Gastrocnemius medialis (tissue), 4 donors: ENCODE measurements around the gene GNAO1. TPM values are rescaled to one million over a fixed set of nuclear protein-coding genes. Genes with fewer than 3 reads are reported as not detected.

Source experiments
- ATAC-seq, 2 donors: fragments of 150-250 bp; one replicate each; pipeline ENCODE4 v1.9.1; 2016
- DNase-seq, 2 donors: peaks; one replicate each; pipeline ENCODE4 v3.0.0-alpha.2; 2019
- H3K27ac ChIP-seq, 4 donors: fragments of 200-600 bp; sonication (generic); 1 replicate in 1 of 4; 2 replicates in 3 of 4; pipeline ENCODE4 v1.5.1; 2016 to 2018; ENCODE audit warnings: mild to moderate bottlenecking in 2 of 4, moderate library complexity in 1 of 4
- H3K27me3 ChIP-seq, 3 donors: fragments of 200-600 bp; sonication (generic) in 2 of 3; 1 replicate in 1 of 3; 2 replicates in 2 of 3; pipeline versions ENCODE4 v1.5.1 to v1.6.0; 2016 to 2019; ENCODE audit warnings: mild to moderate bottlenecking in 1 of 3, moderate library complexity in 1 of 3
- H3K36me3 ChIP-seq, 2 donors: fragments of 200-600 bp; sonication (generic) in 1 of 2; one replicate each; pipeline ENCODE4 v1.5.1; 2017 to 2018
- H3K4me1 ChIP-seq, 2 donors: fragments of 200-600 bp; sonication (generic) in 1 of 2; one replicate each; pipeline ENCODE4 v1.5.1; 2016 to 2017; ENCODE audit warnings: mild to moderate bottlenecking in 2 of 2
- H3K4me3 ChIP-seq, 4 donors: fragments of 200-600 bp; sonication (generic) in 3 of 4; 1 replicate in 1 of 4; 2 replicates in 3 of 4; pipeline ENCODE4 v1.5.1; 2016 to 2019; ENCODE audit warnings: mild to moderate bottlenecking in 2 of 4
- H3K9me3 ChIP-seq, 3 donors: fragments of 200-600 bp; sonication (generic) in 2 of 3; 1 replicate in 1 of 3; 2 replicates in 2 of 3; pipeline ENCODE4 v1.5.1; 2016 to 2019
- POLR2A ChIP-seq, 2 donors: fragments of 450-650 bp; IDR thresholded peaks; one replicate each; pipeline ENCODE4 v1.6.1; 2017; ENCODE audit warnings: antibody characterized with exemption in 2 of 2, mild to moderate bottlenecking in 2 of 2, moderate library complexity in 2 of 2
- in situ Hi-C, 4 donors: fragments of 200-750 bp; cut with MboI; loops; one replicate each; pipeline versions ENCODE4 v1.15.0 to v1.8.0; 2017; ENCODE audit warnings: low sequenced_read_pairs in 4 of 4
- intact Hi-C: fragments of 100-400 bp; cut with DNase I; formaldehyde crosslinking; loops from one replicate; pipeline ENCODE4 v1.15.1; 2023; ENCODE audit warnings: low total_unique reads
- total RNA-seq, 4 donors: library from RNA; depleted of rRNA; stranded (reverse); fragments of >200 nt; gene quantifications; one replicate each; pipeline versions ENCODE4 v1.1.0 to v1.2.3, GENCODE V29; 2016
- TF ChIP-seq, protein P1 (sequence below), 5 experiments: fragments of 450-650 bp in 3 of 5; fragments of 200-600 bp in 2 of 5; sonication (generic) in 2 of 5; IDR thresholded peaks in 4 of 5; conservative IDR thresholded peaks in 1 of 5; 1 replicate in 4 of 5; 2 replicates in 1 of 5; pipeline ENCODE4 v1.5.1; 2016 to 2019; ENCODE audit warnings: antibody characterized with exemption in 5 of 5, mild to moderate bottlenecking in 3 of 5, moderate library complexity in 3 of 5

GNAO1 gene
- total RNA-seq, 4 donors from 2014 or later, result 0.25 to 2.0 (median 0.79) TPM

DNA sequence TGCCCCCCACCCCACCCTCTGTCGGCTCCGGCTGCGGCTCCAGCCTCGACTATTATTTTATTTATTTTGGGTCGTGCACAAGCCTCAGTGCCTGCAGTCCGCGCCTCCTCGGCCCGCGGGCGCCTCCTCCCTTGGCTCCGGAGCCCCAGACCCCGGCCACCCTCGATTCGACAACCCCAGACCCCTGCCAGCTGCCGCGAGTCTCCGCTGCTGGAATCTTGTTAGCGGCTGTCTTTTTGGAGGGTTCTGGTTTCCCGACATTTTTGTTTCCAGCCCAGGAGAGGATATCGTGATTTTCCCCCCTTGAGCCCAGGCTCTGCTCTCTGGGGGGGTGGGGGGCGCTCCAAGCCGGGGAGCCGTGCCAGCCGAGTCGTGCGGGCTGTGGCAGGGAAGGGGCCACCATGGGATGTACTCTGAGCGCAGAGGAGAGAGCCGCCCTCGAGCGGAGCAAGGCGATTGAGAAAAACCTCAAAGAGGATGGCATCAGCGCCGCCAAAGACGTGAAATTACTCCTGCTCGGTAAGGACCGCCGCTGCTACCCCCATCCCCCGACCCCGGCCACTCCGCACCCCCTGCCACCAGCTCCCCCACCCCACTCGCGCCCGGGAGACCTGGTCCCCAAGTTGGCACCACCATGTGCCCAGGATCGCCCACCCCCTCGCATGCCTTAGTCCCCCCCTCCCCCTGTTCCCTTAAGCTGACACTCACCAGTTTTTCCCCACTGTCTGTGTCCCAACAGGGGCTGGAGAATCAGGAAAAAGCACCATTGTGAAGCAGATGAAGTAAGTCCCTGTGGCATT lies 746 bp downstream of the GNAO1 start:
- intact Hi-C loops (no loop called here), in situ Hi-C loops (no loop called here)
- H3K27me3 ChIP-seq, result peaks cover 34 to 43% (median 36%) of the 10 kb centered on the region in 3 donors
- peaks cover 8 to 14% of the 10 kb centered on the region in 2 donors for H3K4me1 ChIP-seq
- DNase-seq (no peak), ATAC-seq (no peak)
- TF ChIP-seq POLR2A (IDR thresholded peaks at IDR 0.05), result no peak
- no peaks in the 10 kb centered on the region for H3K9me3 ChIP-seq
- peak overlapping the region; percentile 50 to 77 (median 68) for H3K27ac ChIP-seq
- H3K36me3 ChIP-seq, result no peaks in the 10 kb centered on the region
- H3K4me3 ChIP-seq, result peak overlapping the region; percentile 46 to 80 (median 66)

DNA sequence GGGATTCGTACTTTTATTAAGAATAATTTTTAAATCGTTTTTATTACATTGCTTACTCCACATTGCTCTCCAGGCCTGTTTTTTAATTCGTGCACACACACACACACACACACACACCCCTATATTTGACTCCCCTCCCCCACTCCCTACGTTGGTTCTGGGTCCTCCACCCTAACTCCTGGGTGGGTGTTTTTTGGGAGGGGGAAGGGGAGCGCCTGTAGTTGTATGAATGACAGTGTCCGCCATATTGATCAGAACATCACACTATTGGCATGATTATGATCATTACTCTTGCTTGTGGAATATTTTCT lies 1.3 kb downstream of the GNAO1 start:
- in situ Hi-C loops (no loop called here), intact Hi-C loops (no loop called here)
- Histone ChIP-seq H3K9me3 (no peaks in the 10 kb centered on the region), H3K27me3 (peaks cover 34 to 43% (median 36%) of the 10 kb centered on the region in 3 donors), H3K4me1 (peaks cover 8 to 14% of the 10 kb centered on the region in 2 donors), H3K36me3 (no peaks in the 10 kb centered on the region), H3K27ac (no peak overlapping the region), H3K4me3 (peak overlapping the region in 1 of 4 donors; percentile 61)
- TF ChIP-seq POLR2A (IDR thresholded peaks at IDR 0.05), result no peak
- DNase-seq (no peak), ATAC-seq (no peak)

DNA sequence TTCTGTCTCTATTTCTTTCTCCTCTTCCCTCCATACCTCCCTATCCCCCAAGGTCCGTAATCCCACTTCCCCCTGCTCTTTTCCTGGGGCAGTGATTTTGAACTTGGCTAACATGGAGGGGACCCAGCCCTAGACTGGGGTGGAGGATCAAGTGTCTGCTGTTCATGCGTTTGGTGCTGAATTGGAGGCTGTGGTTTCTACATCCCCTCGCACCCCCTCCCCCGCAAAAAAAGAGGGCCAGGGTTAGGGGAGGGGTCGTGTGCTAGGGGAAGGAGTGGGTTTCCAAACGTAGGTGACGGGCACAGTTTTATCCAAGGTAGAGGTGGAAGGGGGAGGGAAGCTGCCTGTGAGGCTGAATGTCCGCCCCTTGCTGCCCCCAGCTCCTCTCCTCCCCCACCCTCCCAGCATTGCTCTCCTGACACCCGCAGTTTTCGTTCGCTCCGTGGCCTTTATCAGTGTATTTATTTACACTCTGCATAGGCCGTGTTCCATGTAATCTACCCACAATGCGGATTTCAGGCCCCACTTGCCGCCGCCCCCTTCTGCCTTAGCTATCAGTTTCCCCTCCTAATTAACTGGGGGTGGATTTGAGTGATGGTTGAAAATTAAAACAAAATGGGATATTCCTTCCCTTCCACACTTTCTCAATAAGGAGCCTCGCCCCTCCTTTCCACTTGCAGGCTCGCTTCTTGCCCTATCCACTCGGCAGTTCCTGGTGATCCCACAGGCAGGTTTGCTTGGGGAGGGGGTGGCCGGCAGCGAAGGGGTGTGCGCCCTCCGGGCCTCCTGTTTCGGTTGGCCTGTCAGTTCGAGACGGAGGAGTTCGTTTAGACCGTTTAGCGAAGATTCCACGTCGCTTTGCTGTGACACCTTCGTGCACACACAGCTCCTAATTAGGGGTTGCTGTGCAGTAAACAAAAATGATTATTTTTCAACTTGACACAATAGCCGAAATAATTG lies 2.0 kb downstream of the GNAO1 start:
- no peaks in the 10 kb centered on the region for H3K9me3 ChIP-seq
- H3K4me3 ChIP-seq, result peak overlapping the region in 1 of 4 donors; percentile 22
- H3K27me3 ChIP-seq, result peaks cover 34 to 43% (median 36%) of the 10 kb centered on the region in 3 donors
- intact Hi-C loops, result no loop called here
- in situ Hi-C loops, result no loop called here
- H3K4me1 ChIP-seq, result peaks cover 8 to 14% of the 10 kb centered on the region in 2 donors
- ATAC-seq, result no peak
- TF ChIP-seq, protein P1, sequence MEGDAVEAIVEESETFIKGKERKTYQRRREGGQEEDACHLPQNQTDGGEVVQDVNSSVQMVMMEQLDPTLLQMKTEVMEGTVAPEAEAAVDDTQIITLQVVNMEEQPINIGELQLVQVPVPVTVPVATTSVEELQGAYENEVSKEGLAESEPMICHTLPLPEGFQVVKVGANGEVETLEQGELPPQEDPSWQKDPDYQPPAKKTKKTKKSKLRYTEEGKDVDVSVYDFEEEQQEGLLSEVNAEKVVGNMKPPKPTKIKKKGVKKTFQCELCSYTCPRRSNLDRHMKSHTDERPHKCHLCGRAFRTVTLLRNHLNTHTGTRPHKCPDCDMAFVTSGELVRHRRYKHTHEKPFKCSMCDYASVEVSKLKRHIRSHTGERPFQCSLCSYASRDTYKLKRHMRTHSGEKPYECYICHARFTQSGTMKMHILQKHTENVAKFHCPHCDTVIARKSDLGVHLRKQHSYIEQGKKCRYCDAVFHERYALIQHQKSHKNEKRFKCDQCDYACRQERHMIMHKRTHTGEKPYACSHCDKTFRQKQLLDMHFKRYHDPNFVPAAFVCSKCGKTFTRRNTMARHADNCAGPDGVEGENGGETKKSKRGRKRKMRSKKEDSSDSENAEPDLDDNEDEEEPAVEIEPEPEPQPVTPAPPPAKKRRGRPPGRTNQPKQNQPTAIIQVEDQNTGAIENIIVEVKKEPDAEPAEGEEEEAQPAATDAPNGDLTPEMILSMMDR (IDR thresholded peaks at IDR 0.05 in 4 of 5, conservative IDR thresholded peaks at IDR 0.05 in 1 of 5), result no peak
- no peak for TF ChIP-seq POLR2A (IDR thresholded peaks at IDR 0.05)
- DNase-seq, result no peak
- no peaks in the 10 kb centered on the region for H3K36me3 ChIP-seq
- no peak overlapping the region for H3K27ac ChIP-seq

DNA sequence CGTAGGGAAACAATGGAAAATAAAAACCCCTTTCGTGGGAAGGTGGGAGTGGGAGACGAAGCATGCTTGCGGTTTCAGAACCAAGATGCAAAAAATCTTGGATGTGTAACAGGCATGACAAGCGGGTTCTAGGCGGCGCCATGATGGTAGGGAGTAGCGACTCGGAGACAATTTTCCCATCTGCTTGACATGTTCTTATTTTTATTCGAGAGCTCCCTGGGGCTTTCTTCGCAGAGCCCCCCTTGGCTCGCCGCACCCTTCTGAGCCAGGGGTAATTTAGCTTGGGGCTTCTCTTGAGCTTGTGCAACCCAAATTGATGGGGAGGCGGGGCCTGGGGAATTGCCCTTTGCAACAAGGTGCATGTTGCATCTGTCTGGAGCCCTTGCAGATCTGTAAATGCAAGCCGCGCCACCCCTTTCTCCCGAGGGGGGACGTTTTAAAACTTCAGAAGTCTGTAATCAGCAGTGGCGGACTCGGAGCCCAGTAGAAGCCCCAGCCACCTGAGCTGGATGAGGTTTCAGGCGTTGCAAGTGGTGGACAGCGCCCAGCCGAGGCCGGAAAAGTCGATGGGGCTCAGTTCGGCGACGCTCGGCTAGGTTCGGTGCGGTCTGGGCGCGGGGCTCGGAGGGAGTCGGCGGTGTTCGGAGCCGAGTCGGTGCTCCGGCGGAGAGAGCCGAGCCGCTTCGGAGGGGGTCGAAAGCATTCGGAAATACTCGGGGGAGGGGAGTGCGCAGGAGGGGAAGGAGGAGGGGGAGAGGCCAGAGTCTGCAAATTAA lies 2.9 kb downstream of the GNAO1 start:
- H3K4me1 ChIP-seq, result peaks cover 8 to 14% of the 10 kb centered on the region in 2 donors
- in situ Hi-C loops, result no loop called here
- H3K27me3 ChIP-seq, result peaks cover 34 to 43% (median 36%) of the 10 kb centered on the region in 3 donors
- H3K9me3 ChIP-seq, result no peaks in the 10 kb centered on the region
- ATAC-seq (peak; percentile 33 to 80), DNase-seq (peak; percentile 28 to 66)
- no peak overlapping the region for H3K27ac ChIP-seq
- TF ChIP-seq, protein P1 (IDR thresholded peaks at IDR 0.05 in 4 of 5, conservative IDR thresholded peaks at IDR 0.05 in 1 of 5), result no peak
- no peak for TF ChIP-seq POLR2A (IDR thresholded peaks at IDR 0.05)
- no peaks in the 10 kb centered on the region for H3K36me3 ChIP-seq
- H3K4me3 ChIP-seq, result peak overlapping the region; percentile 5 to 31 (median 26)
- intact Hi-C loops, result no loop called here

DNA sequence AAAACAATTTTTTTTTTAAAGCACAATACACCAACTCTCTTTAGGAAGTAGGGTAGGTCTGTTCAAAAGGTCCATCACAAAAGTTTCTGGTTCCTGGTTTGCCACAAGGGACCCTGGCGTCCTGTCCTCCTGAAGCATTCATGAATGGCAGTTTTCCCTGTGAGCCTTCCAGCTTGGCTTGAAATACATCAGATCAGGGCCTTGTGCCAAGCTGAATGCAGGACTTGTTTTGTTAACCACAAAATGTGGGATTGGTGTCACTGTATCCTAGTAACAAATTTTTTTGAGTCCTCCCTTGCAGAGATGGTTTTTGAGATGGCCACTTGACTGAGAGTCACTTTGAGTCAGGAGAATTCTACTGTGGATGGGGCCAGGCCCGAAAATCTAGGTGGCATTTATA lies 3.9 kb downstream of the GNAO1 start:
- Histone ChIP-seq H3K9me3 (no peaks in the 10 kb centered on the region), H3K4me1 (peaks cover 8 to 14% of the 10 kb centered on the region in 2 donors), H3K36me3 (no peaks in the 10 kb centered on the region), H3K27ac (no peak overlapping the region), H3K27me3 (peaks cover 30 to 41% (median 36%) of the 10 kb centered on the region in 3 donors), H3K4me3 (no peak overlapping the region)
- TF ChIP-seq, protein P1 (IDR thresholded peaks at IDR 0.05 in 4 of 5, conservative IDR thresholded peaks at IDR 0.05 in 1 of 5), result no peak
- TF ChIP-seq POLR2A (IDR thresholded peaks at IDR 0.05), result no peak
- in situ Hi-C loops, result no loop called here
- DNase-seq (no peak), ATAC-seq (no peak)
- intact Hi-C loops, result no loop called here
